WI38 (cell line): ENCODE results near the gene TMEM14A.

Source experiments
- H3K4me3 ChIP-seq: 2 replicates; pipeline ENCODE4 v1.5.1; 2011; ENCODE audit warnings: low read depth, mild to moderate bottlenecking, control low read depth, low read length
- CTCF ChIP-seq: IDR thresholded peaks from 2 replicates; pipeline ENCODE4 v1.5.1; 2012; ENCODE audit warnings: low read depth, mild to moderate bottlenecking, control low read depth, low read length

The TMEM14A gene

DNA sequence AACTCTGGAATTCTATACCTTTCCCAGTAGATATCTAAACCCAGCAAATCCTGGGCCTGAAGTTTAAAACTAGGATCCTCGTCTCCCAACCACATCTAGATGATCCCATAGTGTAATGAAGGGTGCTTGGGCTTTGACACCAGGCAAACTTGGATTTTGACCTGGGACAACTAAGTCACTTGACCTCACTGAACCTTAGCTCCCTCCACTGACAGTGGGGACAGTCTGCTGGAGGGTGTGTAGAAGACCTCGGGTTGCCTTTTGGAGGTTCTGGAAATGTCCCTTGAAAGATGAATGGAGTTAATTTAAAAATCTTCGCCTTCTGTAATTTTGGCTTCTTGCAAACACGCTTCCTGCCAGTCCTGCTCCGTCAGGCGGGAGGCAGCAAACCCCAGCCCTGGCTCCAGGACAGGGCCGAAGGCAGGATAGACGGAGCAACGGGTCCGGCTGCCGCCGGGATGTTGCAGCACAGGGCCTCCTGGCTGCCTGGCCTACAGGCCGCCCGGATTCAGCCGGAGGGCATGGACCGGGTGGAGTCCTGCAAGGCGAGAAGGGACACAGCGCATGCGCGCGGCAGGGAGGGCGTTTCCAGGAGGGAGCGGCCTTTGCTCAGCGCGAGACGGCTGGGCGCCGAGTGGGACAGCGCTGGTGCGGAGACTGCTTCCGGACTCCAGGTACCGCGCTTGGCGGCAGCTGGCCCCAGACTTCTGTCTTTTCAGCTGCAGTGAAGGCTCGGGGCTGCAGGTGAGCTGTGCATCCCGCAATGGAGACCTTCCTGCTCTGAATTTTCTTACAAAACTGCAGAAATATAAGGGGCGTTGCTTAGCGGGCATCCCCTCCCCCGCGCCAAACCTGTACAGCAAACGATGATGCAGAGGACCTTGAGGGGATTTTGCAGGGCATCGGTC is at the start of gene TMEM14A:
Gene TMEM14A (plus strand): TSS at position 612 of the 908 bp plus-strand sequence. CDS start 5,990 bp downstream, outside the sequence.
- TF ChIP-seq CTCF, result no peak
- H3K4me3 ChIP-seq, result peak within 1 kb of the TSS; percentile 83

DNA sequence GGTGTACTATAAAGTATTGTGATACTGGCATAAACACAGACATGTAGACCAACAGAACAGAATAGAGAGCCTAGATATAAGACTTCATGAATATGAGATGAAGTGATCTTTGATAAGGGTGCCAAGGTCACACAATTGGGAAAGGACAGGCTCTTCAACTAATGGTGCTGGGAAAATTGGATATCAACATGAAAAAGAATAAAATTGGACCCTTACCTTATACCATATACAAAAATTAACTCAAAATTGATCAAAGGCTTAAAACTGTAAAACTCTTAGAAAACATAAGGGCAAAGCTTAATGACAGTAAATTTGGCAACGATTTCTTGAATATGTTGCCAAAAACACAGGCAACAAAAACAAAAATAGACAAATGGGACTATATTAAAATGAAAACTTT is 49.3 kb upstream of the TMEM14A start:
- TF ChIP-seq CTCF, result no peak
- no peak overlapping the region for H3K4me3 ChIP-seq

DNA sequence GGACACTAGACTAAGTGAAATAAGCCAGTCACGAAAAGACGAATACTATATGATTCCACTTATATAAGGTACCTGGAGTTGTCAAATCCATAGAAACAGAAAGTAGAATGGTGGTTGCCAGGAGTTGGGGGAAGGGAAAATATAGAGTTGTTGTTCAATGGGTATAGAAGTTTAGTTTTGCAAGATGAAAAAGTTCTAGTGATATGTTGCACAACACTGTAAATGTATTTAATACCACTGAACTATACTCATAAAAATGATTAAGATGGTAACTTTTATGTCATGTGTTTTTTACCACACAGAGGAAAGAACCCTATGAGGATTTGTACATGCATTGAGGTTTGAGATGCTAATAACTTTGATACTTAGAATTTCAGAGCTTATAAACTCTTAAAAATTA is 48.1 kb upstream of the TMEM14A start:
- no peak for TF ChIP-seq CTCF
- no peak overlapping the region for H3K4me3 ChIP-seq

- no peak overlapping the region for H3K4me3 ChIP-seq
- TF ChIP-seq CTCF, result no peak
Observed at GRCh38 chr6:52632011-52632410, 38.9 kb upstream of the TMEM14A start.

DNA sequence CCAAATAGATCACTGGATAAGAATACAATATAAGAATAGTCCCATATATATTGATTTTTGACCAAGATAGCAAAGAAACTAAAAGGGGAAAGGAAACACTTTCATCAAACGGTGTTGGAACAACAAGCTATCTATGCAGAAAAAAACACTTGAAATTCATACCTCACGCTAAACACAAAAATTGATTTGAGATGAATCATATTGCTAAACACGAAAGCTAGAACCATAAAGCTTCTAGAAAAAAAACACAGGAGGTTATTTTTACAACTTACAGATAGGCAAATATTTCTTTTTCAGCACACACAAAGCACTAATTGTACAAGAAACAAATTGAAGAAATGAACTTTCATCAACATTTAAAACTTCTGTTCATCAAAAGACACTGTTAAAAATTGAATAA is 36.7 kb upstream of the TMEM14A start:
- TF ChIP-seq CTCF, result no peak
- no peak overlapping the region for H3K4me3 ChIP-seq

- TF ChIP-seq CTCF, result no peak
- no peak overlapping the region for H3K4me3 ChIP-seq
Observed at GRCh38 chr6:52635049-52635577, 35.8 kb upstream of the TMEM14A start.

GRCh38 chr6:52636830-52637229 is 34.1 kb upstream of the TMEM14A start:
- H3K4me3 ChIP-seq, result no peak overlapping the region
- no peak for TF ChIP-seq CTCF
